ENCODE data around the gene DAB2.

GRCh38 chr5:39333104-39333503 lies 91.7 kb downstream of the DAB2 start:
- TF ChIP-seq, protein P1, sequence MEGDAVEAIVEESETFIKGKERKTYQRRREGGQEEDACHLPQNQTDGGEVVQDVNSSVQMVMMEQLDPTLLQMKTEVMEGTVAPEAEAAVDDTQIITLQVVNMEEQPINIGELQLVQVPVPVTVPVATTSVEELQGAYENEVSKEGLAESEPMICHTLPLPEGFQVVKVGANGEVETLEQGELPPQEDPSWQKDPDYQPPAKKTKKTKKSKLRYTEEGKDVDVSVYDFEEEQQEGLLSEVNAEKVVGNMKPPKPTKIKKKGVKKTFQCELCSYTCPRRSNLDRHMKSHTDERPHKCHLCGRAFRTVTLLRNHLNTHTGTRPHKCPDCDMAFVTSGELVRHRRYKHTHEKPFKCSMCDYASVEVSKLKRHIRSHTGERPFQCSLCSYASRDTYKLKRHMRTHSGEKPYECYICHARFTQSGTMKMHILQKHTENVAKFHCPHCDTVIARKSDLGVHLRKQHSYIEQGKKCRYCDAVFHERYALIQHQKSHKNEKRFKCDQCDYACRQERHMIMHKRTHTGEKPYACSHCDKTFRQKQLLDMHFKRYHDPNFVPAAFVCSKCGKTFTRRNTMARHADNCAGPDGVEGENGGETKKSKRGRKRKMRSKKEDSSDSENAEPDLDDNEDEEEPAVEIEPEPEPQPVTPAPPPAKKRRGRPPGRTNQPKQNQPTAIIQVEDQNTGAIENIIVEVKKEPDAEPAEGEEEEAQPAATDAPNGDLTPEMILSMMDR (IDR thresholded peaks at IDR 0.05 in 4 of 5, conservative IDR thresholded peaks at IDR 0.05 in 1 of 5) = no peak
- TF ChIP-seq POLR2A (IDR thresholded peaks at IDR 0.05) = no peak

Data from gastrocnemius medialis (tissue), 4 donors.